Measurements from ENCODE around the gene CRYBG1.

GRCh38 chr6:106469882-106470281 lies 109.4 kb downstream of the CRYBG1 start:
- TF ChIP-seq, protein P1, sequence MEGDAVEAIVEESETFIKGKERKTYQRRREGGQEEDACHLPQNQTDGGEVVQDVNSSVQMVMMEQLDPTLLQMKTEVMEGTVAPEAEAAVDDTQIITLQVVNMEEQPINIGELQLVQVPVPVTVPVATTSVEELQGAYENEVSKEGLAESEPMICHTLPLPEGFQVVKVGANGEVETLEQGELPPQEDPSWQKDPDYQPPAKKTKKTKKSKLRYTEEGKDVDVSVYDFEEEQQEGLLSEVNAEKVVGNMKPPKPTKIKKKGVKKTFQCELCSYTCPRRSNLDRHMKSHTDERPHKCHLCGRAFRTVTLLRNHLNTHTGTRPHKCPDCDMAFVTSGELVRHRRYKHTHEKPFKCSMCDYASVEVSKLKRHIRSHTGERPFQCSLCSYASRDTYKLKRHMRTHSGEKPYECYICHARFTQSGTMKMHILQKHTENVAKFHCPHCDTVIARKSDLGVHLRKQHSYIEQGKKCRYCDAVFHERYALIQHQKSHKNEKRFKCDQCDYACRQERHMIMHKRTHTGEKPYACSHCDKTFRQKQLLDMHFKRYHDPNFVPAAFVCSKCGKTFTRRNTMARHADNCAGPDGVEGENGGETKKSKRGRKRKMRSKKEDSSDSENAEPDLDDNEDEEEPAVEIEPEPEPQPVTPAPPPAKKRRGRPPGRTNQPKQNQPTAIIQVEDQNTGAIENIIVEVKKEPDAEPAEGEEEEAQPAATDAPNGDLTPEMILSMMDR (IDR thresholded peaks at IDR 0.05) = no peak
- TF ChIP-seq POLR2A (IDR thresholded peaks at IDR 0.05) = no peak
